Activated CD4-positive, CD25-positive, alpha-beta regulatory T cell treated with anti-CD3 and anti-CD28 coated beads, Interleukin-2, amount 50 U/mL, for 24 hours (primary cell): ENCODE measurements around the gene KIF14.
"Not testable (repeated sequence)": the region's sequence is repeated elsewhere in the genome, so short reads cannot be mapped to it uniquely, and the experiment has no call there.

Experiments
- ATAC-seq, 2 donors: fragments of 150-1000 bp; cut with Tn5 transposase; one replicate each; pipeline ENCODE4 v1.10.0; 2021; ENCODE audit warnings: mild to moderate bottlenecking in 1 of 2, moderate library complexity in 1 of 2

The KIF14 gene

DNA sequence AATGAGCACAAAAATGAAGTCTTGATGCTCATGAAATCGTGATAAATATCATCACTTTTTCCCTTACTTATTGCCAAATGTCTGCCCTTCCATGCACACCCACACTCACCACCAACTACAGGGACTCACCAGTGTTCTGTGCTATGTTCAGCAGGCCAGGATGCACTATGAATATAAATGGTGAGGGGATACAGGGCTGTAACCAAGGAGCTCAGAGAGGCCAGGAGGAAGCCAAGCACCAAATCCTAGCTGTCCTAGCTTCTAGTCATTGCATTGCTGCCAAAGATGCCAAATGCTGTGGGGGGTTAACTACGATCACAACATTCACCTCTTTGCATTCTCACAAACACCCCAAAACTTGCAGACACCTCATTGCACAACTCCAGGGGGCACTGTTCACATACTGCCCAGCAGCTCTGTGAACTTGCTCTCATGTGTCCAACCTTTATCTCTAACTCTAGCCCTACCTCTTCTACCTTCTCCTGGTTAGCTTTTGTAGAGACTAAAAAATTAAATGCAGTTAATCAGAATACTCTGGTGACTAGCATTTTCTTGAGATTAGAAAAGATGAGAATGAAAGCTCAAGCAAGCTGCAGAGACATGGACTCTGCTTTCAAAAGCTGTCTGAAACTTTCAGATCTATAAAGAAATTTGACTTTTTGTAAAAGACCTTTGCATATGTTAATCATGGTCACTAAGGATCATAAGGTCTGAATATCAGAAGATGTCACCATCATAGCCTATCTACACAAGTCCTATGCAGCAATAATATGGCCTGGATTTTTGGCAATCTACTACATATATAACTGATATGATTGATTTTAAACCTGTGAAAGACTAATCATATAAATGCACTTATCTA is 13.9 kb upstream of the KIF14 start:
- ATAC-seq: no peak

DNA sequence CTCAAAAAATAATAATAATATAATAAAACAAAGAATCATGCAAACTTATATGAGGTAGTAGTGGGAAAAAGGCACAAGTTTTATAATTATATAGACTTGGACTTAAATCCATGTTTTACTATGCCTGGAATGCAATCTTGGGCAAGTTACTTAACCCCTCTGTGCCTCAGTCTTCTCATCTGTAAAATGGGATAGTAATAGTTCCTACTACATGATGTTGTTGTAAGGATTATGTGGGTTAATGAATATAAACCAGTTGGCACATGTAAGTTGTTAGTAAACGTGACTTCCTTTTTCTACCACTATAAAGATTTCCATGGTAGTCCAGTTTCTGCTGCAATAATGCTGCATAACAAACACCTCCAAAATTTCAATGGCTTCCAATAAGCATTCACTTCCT is 10.8 kb upstream of the KIF14 start:
- ATAC-seq: no peak

DNA sequence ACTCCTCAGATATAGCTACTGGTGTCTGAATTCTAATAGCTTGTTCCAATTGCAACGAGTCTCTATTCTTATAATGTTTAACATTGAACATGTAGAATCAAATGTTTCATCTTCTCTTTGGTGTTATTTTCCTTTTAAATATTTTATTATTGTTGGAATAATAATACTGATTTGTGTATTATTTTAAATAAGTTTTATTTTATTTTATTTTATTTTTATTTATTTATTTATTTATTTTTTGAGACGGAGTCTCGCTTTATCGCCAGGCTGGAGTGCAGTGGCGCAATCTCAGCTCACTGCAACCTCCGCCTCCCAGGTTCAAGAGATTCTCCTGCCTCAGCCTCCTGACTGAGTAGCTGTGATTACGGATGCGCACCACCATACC is 10.0 kb upstream of the KIF14 start:
- ATAC-seq: not testable (repeated sequence)

DNA sequence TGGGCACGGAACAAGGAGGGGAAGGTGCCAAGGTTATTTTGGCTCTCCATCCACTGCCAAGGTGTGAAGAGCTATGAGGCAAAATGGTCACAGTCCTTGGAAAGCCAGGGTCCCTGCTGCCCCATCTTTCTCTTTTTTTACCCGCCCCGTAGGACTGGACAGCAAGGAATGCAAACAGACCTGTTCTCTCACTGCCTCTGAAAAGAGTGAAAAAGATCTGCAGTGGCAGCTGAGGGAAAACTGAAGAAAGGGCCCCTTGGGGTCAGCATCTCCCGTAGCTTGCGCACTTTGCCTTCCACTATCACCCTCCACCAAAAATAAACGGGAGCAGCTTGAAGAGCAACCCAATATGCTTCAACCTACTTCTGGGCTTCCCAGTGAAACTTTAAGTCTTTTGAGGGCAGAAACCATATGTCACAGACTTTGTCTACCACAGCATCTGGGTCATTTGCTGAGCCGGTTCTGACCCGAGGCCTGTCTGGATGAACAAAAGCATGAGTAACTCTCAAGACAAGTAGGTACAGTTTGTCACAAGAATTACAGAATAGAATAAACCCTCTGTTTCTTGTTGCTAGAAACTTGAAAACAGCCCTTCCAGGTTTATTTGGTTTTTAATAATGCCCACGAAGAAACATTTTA is 9.4 kb upstream of the KIF14 start:
- no peak for ATAC-seq

DNA sequence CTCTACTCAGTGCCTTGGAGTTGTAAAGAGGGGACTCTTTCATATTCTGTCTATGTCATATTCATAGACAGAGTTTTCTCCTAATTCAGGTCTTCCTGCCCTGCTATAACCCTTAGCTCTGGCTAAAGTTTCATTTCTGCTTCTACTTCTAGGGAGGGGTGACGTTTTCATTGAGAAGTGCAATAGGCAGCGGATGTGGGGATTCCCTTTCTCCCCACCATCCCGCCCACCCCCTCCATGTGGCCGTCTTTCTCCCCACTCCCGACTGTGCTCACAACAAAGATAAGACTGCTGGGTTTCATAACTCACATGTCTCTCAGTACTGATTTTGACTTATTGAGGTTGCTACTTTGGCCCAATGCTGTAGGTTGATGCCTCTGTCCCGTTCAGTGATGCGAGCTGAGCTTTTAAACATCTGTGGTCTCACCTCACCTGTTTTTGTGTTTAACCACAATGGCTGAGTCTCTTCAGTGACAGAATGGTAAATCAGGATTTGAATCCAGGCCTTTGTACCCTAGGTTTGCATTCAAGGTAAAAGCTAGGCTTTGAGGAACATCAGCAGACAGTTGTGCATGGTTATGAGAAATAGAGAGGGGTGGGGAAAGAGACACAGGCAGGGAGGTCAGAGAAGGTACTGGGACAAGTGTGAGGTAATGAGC is 7.8 kb upstream of the KIF14 start:
- peak; percentile 52 to 75 for ATAC-seq

DNA sequence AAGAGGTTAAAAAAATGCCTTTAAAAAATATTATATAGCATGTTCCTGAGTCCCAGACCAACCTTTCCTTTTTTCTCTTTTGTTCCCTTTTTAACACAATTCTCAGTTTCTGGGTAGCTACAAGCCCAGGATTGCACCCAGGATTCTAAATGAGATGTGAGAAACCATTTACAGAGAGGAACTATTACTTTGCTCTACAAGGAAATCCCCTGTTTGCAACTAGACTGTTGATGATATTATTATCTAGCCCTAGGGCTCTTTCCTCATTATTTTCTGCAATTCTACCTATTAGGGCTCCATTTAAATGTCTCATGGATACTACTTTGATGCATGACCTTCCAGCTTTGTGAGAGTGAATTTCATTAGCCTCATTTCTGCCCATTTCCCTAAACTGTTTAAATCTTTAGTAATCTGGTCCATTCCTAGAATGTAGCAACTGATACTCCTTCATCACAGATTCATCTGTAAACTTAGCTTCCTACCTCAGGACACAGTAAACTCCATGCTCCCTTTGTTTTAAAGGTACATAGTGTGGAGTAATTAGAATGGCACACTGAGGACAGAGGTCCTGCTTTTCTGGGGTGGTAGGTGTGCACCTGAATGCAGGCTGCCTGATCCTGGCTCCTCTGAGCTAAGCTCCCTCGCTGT is 7.1 kb upstream of the KIF14 start:
- ATAC-seq: no peak

DNA sequence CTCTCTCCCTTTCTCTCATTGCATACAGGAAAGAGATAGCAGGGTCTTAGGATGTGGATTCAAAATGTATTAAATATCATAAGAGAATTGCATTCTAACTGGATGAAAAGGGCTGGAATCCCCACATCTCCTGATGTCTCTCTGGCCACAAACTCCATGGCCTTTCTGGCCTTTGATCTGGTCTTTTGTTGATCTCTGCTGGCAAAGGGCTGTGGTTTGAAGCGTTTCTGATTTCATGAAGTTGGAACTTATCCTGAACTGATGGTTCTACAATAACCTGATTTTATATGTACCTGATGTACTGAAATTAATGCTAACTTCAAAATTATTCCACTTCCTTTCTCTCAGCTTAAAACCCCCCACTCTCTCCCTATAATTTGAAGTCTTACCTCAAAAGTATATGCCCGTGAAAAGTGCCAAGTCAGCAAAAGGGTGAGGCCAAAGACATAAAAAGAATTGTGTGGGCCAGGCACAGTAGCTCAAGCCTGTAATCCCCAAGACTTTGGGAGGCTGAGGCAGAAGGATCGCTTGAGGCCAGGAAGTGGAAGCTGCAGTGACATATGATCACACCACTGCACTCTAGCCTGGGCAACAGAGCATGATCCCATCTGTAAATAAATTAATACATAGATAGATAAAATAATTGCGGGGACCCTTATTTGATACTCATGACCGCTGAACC is 6.4 kb upstream of the KIF14 start:
- no peak for ATAC-seq

DNA sequence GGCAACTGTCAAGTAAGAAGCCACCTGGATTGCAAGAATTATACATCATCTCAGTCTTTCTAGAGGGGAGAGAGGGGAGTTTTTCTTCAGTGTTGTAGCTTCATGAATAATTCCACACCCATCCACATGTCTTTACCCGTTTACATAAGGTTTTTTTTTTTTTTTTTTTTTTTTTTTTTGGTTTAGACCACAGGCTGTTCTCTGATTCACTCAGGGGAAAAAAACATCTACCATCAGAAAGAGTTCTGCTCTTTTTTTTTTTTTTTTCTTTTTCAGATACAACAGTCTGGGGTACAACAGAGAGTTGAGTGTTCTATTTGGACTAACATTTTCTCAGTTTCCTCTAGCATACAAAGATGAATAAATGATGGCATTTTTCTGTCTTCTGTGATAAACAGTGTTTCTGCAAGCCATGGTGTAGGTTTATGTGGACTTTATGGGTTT is 4.9 kb upstream of the KIF14 start:
- ATAC-seq: peak; percentile 60 to 62

DNA sequence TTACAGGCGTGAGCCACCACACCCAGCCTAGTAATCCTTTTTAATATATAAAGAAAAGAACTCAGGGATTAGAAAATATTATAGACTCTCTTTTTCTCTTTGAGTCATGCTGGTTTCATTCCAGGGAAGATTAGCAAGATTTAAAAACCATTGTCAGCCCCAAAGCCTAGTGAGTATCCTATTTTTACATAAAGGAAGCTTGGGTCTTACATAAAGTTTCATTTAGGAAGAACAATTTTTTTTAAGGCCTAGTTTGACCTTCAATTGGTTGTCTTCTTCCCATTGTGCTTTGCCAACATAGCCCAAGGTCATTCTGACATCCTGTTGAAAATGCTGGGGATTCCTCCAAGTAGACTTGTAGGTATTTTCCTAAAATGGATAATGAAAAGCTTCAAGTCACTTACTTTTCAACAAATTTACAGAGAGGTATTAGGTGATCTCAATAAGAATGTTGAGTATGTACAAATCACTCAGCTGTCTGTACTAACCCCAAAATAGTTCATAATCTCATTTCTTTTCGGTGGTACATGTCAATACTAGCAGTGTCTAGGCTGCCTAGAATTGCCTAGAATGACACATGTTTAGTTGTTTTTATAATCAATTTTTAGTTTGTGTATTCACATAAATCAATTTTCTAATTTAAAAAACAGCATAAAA is 4.3 kb upstream of the KIF14 start:
- no peak for ATAC-seq

DNA sequence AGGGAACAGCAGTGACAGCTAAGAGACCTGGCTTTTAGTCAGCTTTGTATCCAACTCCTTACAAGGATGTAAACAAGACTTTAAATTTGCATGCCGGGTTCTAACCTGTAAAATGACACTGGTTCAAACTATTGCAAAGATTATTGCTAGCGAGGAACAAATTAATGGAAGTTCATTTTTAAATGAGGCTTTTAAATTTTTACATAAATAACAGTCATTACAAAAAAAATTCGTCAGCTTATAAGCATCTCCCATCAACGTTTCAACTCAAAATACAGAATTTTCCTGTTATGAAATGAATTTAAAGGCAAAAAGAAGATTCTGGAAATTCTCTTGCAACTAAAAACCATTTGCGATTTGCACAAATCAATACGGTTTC is 668 bp downstream of the KIF14 start:
- ATAC-seq: no peak

DNA sequence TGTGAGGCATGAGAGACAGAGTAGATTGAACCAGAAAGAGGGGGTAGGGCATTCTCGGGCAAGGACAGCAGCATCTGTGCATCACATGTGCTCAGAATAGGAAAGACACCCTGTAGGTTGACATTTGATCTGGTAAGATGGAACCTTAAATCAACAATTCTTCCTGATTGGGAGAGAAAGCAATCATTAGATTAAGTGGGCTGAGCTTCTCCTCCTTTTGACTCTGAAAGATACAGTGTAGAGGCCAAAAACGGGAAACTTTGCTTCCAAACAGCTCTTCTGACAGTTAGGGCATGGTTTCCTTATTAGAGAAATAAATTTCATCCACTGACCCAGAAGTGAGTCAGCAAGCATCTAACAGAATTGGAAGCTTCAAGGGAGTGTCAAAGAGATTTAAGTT is 9.7 kb downstream of the KIF14 start:
- no peak for ATAC-seq

DNA sequence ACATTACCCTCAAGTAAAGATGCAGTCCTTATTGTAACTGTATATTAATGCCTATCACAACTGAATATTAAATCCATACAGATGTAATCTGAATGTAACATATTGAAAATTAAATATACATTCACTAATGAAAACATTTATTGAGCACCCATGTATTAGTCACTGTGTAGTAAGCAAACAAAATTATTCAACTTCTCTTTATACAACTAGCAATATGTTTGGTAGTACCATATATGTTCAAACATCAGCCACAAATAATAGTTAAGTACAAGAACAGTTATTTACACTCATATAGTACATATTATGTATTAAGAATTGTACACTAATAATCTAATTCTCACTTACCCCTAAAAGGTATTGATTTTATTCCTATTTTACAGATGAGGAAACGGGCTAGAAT is 17.9 kb downstream of the KIF14 start:
- no peak for ATAC-seq

DNA sequence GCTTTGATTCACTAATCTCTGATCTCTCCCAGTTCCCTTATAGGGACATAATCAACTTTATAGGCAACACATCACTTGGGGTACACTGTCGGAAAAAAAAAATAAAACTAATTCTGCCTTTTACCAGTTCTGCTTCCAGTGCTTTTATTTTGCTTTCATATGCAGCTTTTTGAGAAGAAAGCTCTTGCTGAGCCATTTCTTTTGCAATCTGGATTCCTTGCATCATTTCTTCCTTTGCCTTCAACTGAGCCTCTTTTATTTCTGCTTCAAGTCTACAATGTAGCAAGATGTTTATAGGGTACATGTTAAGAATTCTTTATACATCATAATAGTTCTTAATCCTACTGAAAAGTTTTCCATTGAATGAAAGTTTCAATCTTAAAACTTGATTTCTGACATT is 30.6 kb downstream of the KIF14 start:
- ATAC-seq: no peak

DNA sequence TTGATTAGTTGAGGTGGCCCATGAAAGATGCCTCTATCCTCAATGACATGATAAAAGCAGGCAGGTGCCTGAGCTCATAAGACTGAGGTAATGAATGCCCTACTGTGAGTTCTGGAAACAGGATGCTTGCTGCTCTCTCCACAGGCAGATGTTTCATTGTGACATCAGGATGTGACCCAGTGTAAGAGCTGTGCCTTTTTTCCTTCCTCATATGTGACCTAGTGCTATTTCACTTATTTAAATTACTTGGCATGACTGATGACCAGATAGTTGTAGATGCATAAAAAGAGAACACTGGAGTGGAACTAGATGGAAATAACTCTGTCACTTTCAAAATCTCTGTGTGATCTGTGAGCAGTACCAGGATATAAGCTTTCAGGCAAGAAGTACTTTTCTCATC is 31.9 kb downstream of the KIF14 start:
- peak in 1 of 2 donors; percentile 36 for ATAC-seq

DNA sequence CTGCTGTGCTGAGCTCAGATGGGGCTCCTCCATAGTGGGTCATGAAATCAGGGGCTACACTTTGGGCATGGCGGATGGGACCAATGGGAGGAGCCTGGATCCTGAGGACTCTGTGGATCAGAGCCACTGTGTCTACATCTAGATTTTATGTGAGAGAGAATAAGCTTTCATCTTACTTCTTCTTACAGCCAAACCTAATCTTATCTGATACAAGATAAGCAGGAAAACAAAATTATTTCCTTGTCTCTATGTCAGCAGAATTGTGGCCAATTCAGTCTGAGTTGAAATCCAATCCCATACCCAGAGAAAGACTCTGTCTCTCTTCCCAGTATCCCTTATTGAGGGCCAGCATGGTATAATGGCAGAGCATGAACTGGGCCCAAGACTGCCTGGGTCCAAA is 56.2 kb downstream of the KIF14 start:
- ATAC-seq: no peak

DNA sequence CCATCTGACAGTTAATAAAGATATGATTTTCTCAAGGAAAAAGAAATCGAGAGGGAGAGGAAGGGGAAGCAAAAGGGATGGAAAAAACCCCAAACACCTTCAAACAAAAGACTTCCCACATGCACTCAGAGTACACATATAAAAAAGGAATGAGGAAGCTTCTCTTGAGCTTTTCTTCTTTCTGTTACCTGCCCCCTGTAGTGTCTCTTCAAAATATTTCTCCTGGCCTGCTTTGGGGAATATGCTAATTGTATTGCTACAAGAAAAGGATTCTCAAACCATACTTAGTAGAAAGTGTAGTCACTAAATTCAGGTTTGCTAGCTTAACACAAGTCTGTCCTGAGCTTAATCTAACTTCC is 58.7 kb downstream of the KIF14 start:
- no peak for ATAC-seq

DNA sequence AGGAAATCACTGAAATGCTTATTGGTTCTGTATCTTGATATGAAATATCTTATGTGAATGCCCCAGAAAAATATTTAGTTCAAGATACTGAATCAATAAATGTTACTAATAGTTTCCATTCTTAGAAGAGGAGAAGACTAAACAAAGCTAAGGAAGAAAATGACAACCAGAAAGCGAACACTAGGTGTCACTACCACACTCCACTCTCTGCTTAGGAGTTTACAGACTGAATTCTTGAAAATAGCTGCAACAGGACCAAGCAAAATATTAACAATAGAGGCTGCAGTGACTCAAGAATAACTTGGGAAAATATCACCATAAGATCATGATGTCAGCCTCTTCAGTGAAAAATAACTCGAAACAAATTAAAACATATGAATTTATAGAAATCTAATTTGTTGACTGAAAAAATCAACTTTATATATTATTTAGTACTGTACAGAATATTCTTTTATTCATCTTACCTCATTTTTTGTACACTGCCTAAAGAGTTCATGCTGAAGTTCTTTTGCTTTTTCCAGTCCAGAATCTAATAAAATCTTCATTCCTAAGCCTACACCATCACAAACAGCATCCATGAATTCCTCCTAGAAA is 61.6 kb downstream of the KIF14 start:
- ATAC-seq: peak in 1 of 2 donors; percentile 52

DNA sequence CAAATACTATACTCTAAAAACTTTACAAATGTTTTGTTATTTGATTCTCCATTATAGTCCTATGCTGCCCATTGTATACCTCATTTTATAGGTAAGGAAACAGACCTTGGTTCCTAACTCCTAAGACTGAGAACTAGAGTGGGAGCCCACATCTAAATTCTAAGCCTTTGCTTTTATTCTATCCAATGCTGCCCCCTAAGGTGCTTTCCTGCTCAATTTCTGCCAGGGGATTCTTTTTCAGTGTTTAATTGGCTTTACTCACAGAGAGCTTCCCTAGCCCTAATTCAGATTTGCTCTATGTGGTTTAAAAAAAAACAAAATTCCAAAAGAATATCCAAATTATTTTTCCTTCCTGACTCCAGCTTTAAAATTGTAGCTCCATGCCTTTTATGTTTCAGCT is 64.5 kb downstream of the KIF14 start:
- ATAC-seq: no peak

DNA sequence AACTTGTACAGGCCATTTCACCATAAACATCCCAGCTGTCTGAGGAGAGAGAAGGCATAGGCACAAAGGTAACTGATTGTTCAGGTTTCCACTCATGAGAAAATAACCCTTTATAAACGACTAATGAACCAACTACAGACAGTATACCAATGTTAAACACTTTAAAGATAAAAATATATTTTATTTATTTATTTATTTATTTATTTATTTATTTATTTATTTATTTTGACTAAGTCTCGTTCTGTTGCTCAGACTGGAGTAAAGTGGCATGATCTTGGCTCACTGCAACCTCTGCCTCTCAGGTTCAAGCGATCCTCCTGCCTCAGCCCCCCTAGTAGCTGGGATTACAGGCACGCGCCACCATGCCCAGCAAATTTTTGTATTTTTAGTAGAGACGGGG is 67.8 kb downstream of the KIF14 start:
- ATAC-seq: not testable (repeated sequence)

DNA sequence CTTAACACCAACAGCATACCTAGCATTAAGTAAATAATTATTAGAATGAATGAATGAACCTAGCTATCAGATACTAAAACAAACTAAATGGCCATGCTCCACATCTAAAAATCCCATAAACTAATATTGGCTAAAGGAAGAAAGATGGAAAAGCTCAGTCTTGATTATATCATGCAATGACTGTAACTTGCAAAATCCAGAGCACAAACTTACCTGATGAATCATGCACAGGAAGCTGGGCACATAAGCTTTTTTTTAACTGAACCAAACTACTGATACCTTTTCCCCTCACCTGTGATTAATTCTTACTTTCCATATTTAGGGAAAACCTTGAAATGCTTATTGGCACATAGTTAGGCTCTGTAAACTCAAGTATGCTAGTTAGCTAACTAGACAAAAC is 70.2 kb downstream of the KIF14 start:
- ATAC-seq: no peak

DNA sequence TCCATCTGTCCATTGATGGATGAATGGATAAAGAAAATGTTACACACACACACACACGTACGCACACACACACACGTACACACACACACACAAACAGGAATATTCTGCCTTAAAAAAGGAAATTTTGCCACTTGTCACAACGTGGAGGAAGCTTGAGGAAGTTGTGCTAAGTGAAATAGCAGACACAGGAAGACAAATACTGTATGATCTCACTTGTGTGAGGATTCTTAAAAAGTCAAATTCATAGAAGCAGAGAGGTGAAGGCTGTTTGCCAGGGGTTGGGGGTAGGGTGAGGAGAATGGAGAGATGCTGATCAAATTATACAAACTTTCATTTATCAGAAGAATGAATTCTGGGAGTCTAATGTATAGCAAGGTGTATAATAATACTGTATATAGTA is 73.2 kb downstream of the KIF14 start:
- no peak for ATAC-seq

DNA sequence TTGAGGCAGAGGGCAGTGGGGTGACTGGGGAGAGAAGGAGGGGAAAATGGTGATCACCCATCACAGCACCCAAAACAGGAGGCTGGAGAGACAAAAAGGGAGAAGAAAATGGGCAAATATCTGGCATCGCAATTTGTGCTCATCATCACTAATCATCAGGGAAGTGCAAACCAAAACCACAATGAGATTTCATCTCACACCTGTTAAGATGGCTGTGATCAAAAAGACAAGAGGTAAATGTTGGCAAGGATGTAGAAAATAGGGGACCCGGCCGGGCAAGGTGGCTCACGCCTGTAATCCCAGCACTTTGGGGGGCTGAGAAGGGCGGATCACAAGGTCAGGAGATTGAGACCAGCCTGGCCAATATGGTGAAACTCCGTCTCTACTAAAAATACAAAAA is 74.0 kb downstream of the KIF14 start:
- ATAC-seq: no peak
